Psoas muscle (tissue), 8 donors: Measurements from ENCODE around the gene SH3RF1. TPM values are rescaled to one million over a fixed set of nuclear protein-coding genes. Genes with fewer than 3 reads are reported as not detected.

Experiments used
- ATAC-seq, 4 donors: fragments of 200-7000 bp; cut with Tn5 transposase; one replicate each; pipeline ENCODE4 v1.9.1; 2020; ENCODE audit warnings: moderate library complexity in 3 of 4, mild to moderate bottlenecking in 2 of 4
- DNase-seq, 2 donors: peaks; one replicate each; pipeline ENCODE4 v3.0.0-alpha.2; 2020
- H3K27ac ChIP-seq: fragments of 200-600 bp; one replicate; pipeline ENCODE4 v1.8.0; 2022
- H3K27me3 ChIP-seq, 3 donors: fragments of 200-600 bp in 1 of 3; one replicate each; pipeline versions ENCODE4 v1.6.1 to v1.8.0; 2013 to 2022; ENCODE audit warnings: low read length in 2 of 3, mild to moderate bottlenecking in 2 of 3, moderate library complexity in 1 of 3; ENCODE audit not compliant: insufficient read depth in 3 of 3
- H3K36me3 ChIP-seq, 2 donors: fragments of 200-600 bp in 1 of 2; one replicate each; pipeline versions ENCODE4 v1.6.1 to v1.8.0; 2013 to 2022; ENCODE audit warnings: low read depth in 1 of 2, mild to moderate bottlenecking in 1 of 2, moderate library complexity in 1 of 2; ENCODE audit not compliant: insufficient read depth in 1 of 2
- H3K4me1 ChIP-seq: fragments of 200-600 bp; one replicate; pipeline ENCODE4 v1.8.0; 2022
- H3K4me3 ChIP-seq: fragments of 200-600 bp; one replicate; pipeline ENCODE4 v1.8.0; 2022; ENCODE audit warnings: mild to moderate bottlenecking
- H3K9me3 ChIP-seq: fragments of 200-600 bp; one replicate; pipeline ENCODE4 v1.8.0; 2022
- WGBS, 3 donors: extraction: QIAGEN DNeasy Blood & Tissue Kit; methylation state at CpG; one replicate each; pipeline versions ENCODE4 v1.1.6 to v1.1.7; 2013; 5-methylcytosine and 5-hydroxymethylcytosine counted together
- intact Hi-C, 2 donors: fragments of 100-400 bp; cut with DNase I; formaldehyde crosslinking; loops; one replicate each; pipeline versions ENCODE4 v1.11.0 to v1.14.2; 2022
- polyA plus RNA-seq, 3 donors: library from polyadenylated mRNA; stranded (reverse); fragments of 200-250 nt; gene quantifications; one replicate each; pipeline ENCODE4 v1.2.3, GENCODE V29; 2013
- total RNA-seq, 4 donors: library from RNA; stranded (reverse); fragmentation: NEBNext Ultra II Directional in 2 of 4; extraction: Animal tissue kit (Norgen Biotek cat#: 25700) in 2 of 4; gene quantifications; one replicate each; pipeline versions ENCODE4 v1.2.1 to v1.2.4, GENCODE V29; 2021 to 2023
- TF ChIP-seq, protein P1 (sequence below): fragments of 200-600 bp; IDR thresholded peaks from one replicate; pipeline ENCODE4 v1.8.0; 2022; ENCODE audit warnings: antibody characterized with exemption
- donor health status: healthy with polysubstance abuse.
- donor health status: DM: no; HTN: no; CAD: no; lungs with moderate emphysema.
- donor health status: Bipolar disorder and iron deficiency.
- donor health status: healthy.
- donor health status: DM: yes; HTN: yes; CAD: no.
- donor health status: DM: no; HTN: no; CAD: no.
- donor health status: DM: no; HTN: no; CAD: no.
- donor health status: DM: yes; HTN: yes; CAD: no.

The SH3RF1 gene
- total and polyA plus RNA-seq, 7 donors: 4.8 to 35.9 (median 19.2) TPM

DNA sequence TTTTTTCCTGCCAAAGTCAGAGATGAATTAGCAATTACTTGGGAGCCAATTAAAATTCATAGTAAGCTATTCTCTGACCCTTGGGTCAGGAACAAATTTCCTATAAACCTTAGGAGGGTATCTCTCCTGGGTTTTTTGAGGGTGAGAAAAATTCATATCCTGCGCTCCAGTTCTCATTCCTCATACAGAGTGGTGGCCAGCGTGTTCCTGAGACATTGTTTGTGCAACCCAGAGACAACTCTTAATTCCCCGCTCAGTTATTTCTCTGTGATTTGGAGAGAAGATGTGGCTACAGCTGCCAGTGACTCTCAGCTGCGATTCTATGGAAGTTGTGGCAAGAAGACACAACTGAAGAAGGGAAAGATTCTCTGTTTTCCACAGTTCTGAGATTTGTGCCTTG, 222.8 kb downstream of the SH3RF1 start:
- ATAC-seq: peak in 1 of 4 donors; percentile 29
- no peaks in the 10 kb centered on the region for H3K36me3 ChIP-seq
- peaks cover 8% of the 10 kb centered on the region for H3K4me1 ChIP-seq
- intact Hi-C loops: no loop called here
- DNase-seq: no peak
- WGBS, 3 donors: 56 to 61% (median 58%) methylated on average over 4 of the region's 4 CpGs
- no peak overlapping the region for H3K4me3 ChIP-seq
- H3K9me3 ChIP-seq: no peaks in the 10 kb centered on the region
- TF ChIP-seq, protein P1, sequence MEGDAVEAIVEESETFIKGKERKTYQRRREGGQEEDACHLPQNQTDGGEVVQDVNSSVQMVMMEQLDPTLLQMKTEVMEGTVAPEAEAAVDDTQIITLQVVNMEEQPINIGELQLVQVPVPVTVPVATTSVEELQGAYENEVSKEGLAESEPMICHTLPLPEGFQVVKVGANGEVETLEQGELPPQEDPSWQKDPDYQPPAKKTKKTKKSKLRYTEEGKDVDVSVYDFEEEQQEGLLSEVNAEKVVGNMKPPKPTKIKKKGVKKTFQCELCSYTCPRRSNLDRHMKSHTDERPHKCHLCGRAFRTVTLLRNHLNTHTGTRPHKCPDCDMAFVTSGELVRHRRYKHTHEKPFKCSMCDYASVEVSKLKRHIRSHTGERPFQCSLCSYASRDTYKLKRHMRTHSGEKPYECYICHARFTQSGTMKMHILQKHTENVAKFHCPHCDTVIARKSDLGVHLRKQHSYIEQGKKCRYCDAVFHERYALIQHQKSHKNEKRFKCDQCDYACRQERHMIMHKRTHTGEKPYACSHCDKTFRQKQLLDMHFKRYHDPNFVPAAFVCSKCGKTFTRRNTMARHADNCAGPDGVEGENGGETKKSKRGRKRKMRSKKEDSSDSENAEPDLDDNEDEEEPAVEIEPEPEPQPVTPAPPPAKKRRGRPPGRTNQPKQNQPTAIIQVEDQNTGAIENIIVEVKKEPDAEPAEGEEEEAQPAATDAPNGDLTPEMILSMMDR: no peak
- no peak overlapping the region for H3K27ac ChIP-seq
- H3K27me3 ChIP-seq: no peaks in the 10 kb centered on the region

DNA sequence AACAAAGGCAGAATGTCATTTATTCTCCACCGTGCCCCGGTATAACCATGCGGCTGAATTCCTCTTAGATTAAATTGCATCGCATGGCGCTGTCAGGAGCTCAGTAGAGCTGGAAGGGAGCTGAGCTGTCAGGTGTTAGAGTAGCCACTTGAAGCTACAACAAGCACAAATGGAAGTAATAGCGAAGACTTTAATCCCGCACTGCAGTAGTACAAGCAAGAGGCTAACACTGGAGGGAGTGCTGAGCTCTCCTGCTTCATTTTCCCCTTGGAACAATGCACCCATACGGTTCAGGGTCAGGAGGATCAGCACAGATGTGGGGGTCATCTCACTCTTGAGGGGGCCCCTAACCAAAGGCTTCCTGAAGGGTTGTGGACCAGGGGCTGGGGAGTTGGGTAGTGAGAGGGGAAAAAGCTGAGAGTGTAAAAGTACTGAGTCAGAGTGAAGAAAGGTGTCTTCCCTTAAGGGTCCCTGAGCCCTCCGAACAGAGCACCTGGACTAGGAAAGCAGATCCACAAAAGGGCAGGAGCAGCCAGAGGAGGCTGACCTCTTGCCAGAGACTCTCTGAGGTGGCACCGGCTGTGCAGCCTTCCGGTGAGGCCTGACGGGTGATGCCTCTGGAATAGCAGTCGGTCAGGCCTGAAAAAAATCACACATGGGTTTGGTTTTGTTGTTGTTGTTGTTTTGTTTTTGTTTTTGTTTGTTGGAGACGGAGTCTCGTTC, 224.7 kb downstream of the SH3RF1 start:
- Histone ChIP-seq H3K36me3 (no peaks in the 10 kb centered on the region), H3K4me3 (no peak overlapping the region), H3K27me3 (no peaks in the 10 kb centered on the region), H3K9me3 (no peaks in the 10 kb centered on the region), H3K4me1 (no peaks in the 10 kb centered on the region), H3K27ac (no peak overlapping the region)
- WGBS, 3 donors: 74 to 78% (median 77%) methylated on average over 15 of the region's 15 CpGs
- TF ChIP-seq, protein P1: no peak
- DNase-seq (no peak), ATAC-seq (no peak)
- intact Hi-C loops: no loop called here

DNA sequence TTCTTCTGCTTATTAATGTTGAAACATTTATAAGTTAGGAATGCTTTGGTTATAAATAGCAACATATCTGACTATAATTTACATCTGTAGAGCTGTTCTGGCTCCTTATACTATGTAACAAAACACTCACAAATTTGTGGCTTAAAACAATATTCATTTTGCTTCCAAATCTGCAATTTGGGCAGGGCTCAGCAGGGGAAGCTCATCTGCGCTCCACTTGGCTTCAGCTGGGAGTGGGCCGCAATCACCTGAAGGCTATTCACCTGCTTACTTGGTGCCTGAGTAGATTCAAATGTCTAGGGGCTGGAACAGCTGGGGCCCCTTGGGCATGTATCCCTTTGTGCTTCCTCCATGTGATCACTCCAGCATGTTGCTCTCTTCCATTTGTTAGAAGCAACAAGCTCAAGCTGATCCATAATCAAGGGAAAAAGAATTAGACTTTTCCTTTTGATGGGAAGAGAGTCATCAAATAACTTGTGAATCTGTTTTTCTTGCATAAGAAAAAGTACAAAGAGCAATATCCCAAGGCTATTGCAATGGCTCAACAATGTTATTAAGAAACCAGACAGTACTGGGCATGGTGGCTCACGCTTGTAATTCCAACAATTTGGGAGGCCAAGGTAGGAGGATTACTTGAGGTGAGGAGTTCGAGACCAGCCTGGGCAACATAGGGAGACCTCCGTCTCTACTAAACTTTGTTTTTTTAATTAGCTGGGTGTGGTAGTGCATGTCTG, 225.9 kb downstream of the SH3RF1 start:
- H3K36me3 ChIP-seq: no peaks in the 10 kb centered on the region
- DNase-seq: no peak
- 83 to 99% (median 97%) methylated on average over 5 of the region's 5 CpGs for WGBS, 3 donors
- no peak overlapping the region for H3K27ac ChIP-seq
- H3K4me3 ChIP-seq: no peak overlapping the region
- H3K9me3 ChIP-seq: no peaks in the 10 kb centered on the region
- no peak for ATAC-seq
- H3K4me1 ChIP-seq: no peaks in the 10 kb centered on the region
- TF ChIP-seq, protein P1: no peak
- intact Hi-C loops: no loop called here
- H3K27me3 ChIP-seq: no peaks in the 10 kb centered on the region
